Neuronal stem cell (in vitro differentiated cells): Measurements from ENCODE around the gene USP46.

Experiments used
- DNase-seq: peaks from one replicate; pipeline ENCODE4 v3.0.0-alpha.2; 2013; ENCODE audit warnings: low spot score
- H2AFZ ChIP-seq: one replicate; pipeline ENCODE4 v1.6.1; 2013; ENCODE audit warnings: mild to moderate bottlenecking, low read length, inconsistent platforms
- H2AK5ac ChIP-seq: 2 replicates; pipeline ENCODE4 v1.6.1; 2013; ENCODE audit warnings: low read depth, mild to moderate bottlenecking, inconsistent platforms, low read length, moderate library complexity, mixed read lengths
- H2BK120ac ChIP-seq: 2 replicates; pipeline ENCODE4 v1.6.1; 2013; ENCODE audit warnings: low read depth, mild to moderate bottlenecking, inconsistent platforms, low read length, moderate library complexity, mixed read lengths
- H2BK12ac ChIP-seq: one replicate; pipeline ENCODE4 v1.6.1; 2013; ENCODE audit warnings: low read length, inconsistent platforms
- H2BK15ac ChIP-seq: 2 replicates; pipeline ENCODE4 v1.6.1; 2013; ENCODE audit warnings: mild to moderate bottlenecking, low read length, inconsistent platforms, mixed read lengths
- H2BK5ac ChIP-seq: one replicate; pipeline ENCODE4 v1.6.1; 2013; ENCODE audit warnings: inconsistent platforms, mild to moderate bottlenecking, low read length, moderate library complexity
- H3K14ac ChIP-seq: one replicate; pipeline ENCODE4 v1.6.1; 2013; ENCODE audit warnings: low read length, inconsistent platforms
- H3K18ac ChIP-seq: 2 replicates; pipeline ENCODE4 v1.6.1; 2013; ENCODE audit warnings: low read length, inconsistent platforms
- H3K23ac ChIP-seq: 2 replicates; pipeline ENCODE4 v1.6.1; 2013; ENCODE audit warnings: low read depth, mild to moderate bottlenecking, mixed read lengths, low read length, inconsistent platforms; ENCODE audit not compliant: poor library complexity
- H3K27ac ChIP-seq: replicated peaks from 3 replicates; pipeline ENCODE4 v1.5.1; 2013; ENCODE audit warnings: low read length, inconsistent platforms
- H3K27me3 ChIP-seq, 3 experiments: 2 replicates each; pipeline ENCODE4 v1.6.1; 2013; ENCODE audit warnings: low read length in 3 of 3, mild to moderate bottlenecking in 2 of 3, inconsistent platforms in 1 of 3, low read depth in 1 of 3, mixed read lengths in 1 of 3, moderate library complexity in 1 of 3; ENCODE audit not compliant: control insufficient read depth in 3 of 3, insufficient read depth in 3 of 3
- H3K36me3 ChIP-seq, 2 donors: replicated peaks in 1 of 2; 2 replicates each; pipeline ENCODE4 v1.6.1; 2013; ENCODE audit warnings: low read length in 2 of 2; ENCODE audit not compliant: control insufficient read depth in 2 of 2, insufficient read depth in 2 of 2
- H3K4ac ChIP-seq: 2 replicates; pipeline ENCODE4 v1.6.1; 2013; ENCODE audit warnings: inconsistent platforms, mild to moderate bottlenecking, low read length, moderate library complexity
- H3K4me1 ChIP-seq, 2 donors: 1 replicate in 1 of 2; 2 replicates in 1 of 2; pipeline ENCODE4 v1.6.1; 2013; ENCODE audit warnings: low read length in 2 of 2, low read depth in 1 of 2; ENCODE audit not compliant: control insufficient read depth in 2 of 2, insufficient read depth in 1 of 2
- H3K4me2 ChIP-seq: one replicate; pipeline ENCODE4 v1.6.1; 2013; ENCODE audit warnings: mild to moderate bottlenecking, low read length, inconsistent platforms; ENCODE audit not compliant: insufficient read depth, poor library complexity, severe bottlenecking
- H3K4me3 ChIP-seq, 2 donors: 2 replicates each; pipeline ENCODE4 v1.5.1; 2013; ENCODE audit warnings: low read length in 2 of 2, mild to moderate bottlenecking in 2 of 2, inconsistent platforms in 1 of 2, moderate library complexity in 1 of 2
- H3K79me1 ChIP-seq: one replicate; pipeline ENCODE4 v1.6.1; 2013; ENCODE audit warnings: low read depth, mild to moderate bottlenecking, inconsistent platforms, low read length, moderate library complexity
- H3K9ac ChIP-seq: one replicate; pipeline ENCODE4 v1.6.1; 2013; ENCODE audit warnings: mild to moderate bottlenecking, low read depth, low read length, inconsistent platforms; ENCODE audit not compliant: poor library complexity
- H3K9me3 ChIP-seq, 2 donors: replicated peaks in 1 of 2; 2 replicates each; pipeline versions ENCODE3 to v1.6.1; 2013; ENCODE audit warnings: low read length in 2 of 2, mild to moderate bottlenecking in 2 of 2, inconsistent platforms in 1 of 2, low read depth in 1 of 2, mixed read lengths in 1 of 2, moderate library complexity in 1 of 2; ENCODE audit not compliant: control insufficient read depth in 2 of 2, insufficient read depth in 1 of 2
- H4K8ac ChIP-seq: one replicate; pipeline ENCODE4 v1.6.1; 2013; ENCODE audit warnings: low read depth, mild to moderate bottlenecking, inconsistent platforms, low read length, moderate library complexity
- H4K91ac ChIP-seq: one replicate; pipeline ENCODE4 v1.6.1; 2013; ENCODE audit warnings: low read length, low read depth, mild to moderate bottlenecking, inconsistent platforms; ENCODE audit not compliant: poor library complexity
- WGBS, 2 donors: extraction: QIAGEN DNeasy Blood & Tissue Kit; methylation state at CpG; one replicate each; pipeline ENCODE4 v1.1.7; 2013; ENCODE audit warnings: missing lambda C conversion rate in 2 of 2, mixed read lengths in 1 of 2; ENCODE audit not compliant: insufficient read length in 2 of 2, insufficient replicate concordance in 1 of 2; ENCODE audit errors: extremely low coverage in 2 of 2; 5-methylcytosine and 5-hydroxymethylcytosine counted together

Gene USP46

DNA sequence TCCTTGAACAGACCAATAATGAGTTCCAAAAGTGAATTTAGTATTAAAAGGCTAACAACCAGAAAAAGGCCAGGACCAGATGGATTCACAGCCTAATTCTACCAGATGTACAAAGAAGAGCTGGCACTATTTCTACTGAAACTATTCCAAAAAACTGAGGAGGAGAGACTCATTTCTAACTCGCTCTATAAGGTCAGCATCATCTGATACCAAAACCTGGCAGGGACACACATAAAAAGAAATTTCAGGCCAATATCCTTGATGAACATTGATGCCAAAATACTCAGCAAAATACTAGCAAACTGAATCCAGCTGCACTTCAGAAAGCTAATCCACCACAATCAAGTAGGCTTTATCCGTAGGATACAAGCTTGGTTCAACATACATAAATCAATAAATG lies 35.8 kb upstream of the USP46 start:
- Histone ChIP-seq H3K79me1 (no peaks in the 10 kb centered on the region), H3K23ac (no peak overlapping the region), H4K91ac (no peak overlapping the region), H3K27me3 (no peaks in the 10 kb centered on the region), H2BK120ac (no peak overlapping the region), H3K4me2 (no peak overlapping the region), H2AK5ac (no peak overlapping the region), H2BK5ac (no peak overlapping the region), H3K4me3 (no peak overlapping the region), H3K27ac (no peak overlapping the region), H2AFZ (no peak overlapping the region), H2BK15ac (no peak overlapping the region), H3K18ac (no peak overlapping the region), H4K8ac (no peak overlapping the region), H2BK12ac (no peak overlapping the region), H3K36me3 (no peaks in the 10 kb centered on the region), H3K4me1 (no peaks in the 10 kb centered on the region), H3K4ac (no peak overlapping the region), H3K9ac (no peak overlapping the region), H3K9me3 (peaks cover 0 to 5% of the 10 kb centered on the region in 2 donors), H3K14ac (no peak overlapping the region)
- no CpG with 5 or more reads among the region's 2 CpGs for whole genome bisulfite sequencing, 2 donors
- no peak for DNase-seq

DNA sequence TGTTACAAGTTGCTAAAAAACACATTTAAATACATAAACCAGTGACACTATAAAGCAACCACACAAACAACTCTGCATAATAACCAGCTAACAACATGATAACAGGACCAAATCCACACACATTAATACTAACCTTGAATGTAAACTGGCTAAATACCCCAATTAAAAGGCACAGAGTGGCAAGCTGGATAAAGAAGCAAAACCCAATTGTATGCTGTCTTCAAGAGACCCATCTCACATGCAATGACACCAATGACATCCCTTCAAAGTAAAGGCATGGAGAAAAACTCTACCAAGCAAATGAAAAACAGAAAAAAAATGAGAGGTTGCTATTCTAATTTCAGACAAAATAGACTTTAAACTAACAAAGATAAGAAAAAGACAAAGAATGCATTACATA lies 34.4 kb upstream of the USP46 start:
- Histone ChIP-seq H3K4me1 (no peaks in the 10 kb centered on the region), H3K79me1 (no peaks in the 10 kb centered on the region), H3K14ac (no peak overlapping the region), H2BK12ac (no peak overlapping the region), H2BK120ac (no peak overlapping the region), H3K9me3 (peaks cover 0 to 5% of the 10 kb centered on the region in 2 donors), H3K27me3 (no peaks in the 10 kb centered on the region), H4K8ac (no peak overlapping the region), H4K91ac (no peak overlapping the region), H2BK15ac (no peak overlapping the region), H3K23ac (no peak overlapping the region), H3K4ac (no peak overlapping the region), H3K36me3 (no peaks in the 10 kb centered on the region), H3K18ac (no peak overlapping the region), H2AFZ (no peak overlapping the region), H3K27ac (no peak overlapping the region), H2AK5ac (no peak overlapping the region), H3K4me3 (no peak overlapping the region), H3K9ac (no peak overlapping the region), H3K4me2 (no peak overlapping the region), H2BK5ac (no peak overlapping the region)
- no peak for DNase-seq

DNA sequence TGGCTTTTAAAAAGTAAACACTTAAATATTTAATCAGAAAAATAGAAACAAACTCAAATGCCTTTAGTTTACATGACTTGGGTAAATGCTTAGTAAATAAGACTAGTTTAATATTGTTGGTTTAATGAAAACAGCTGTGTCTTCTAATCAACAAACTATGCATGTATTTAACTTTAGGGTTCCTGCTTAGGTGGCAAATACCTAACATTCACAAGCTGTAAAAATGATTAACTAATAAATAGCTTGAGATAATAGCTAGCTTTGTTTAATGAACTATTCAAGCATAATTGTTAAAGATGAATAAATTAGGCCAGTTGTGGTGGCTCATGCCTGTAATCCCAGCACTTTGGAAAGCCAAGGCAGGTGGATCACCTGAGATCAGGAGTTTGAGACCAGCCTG lies 30.0 kb upstream of the USP46 start:
- peaks cover 0 to 10% (median 0%) of the 10 kb centered on the region in 3 experiments for H3K27me3 ChIP-seq
- no peak overlapping the region for H2BK5ac ChIP-seq
- peaks cover 0 to 5% of the 10 kb centered on the region in 2 donors for H3K9me3 ChIP-seq
- no peak overlapping the region for H4K8ac ChIP-seq
- no peak overlapping the region for H2AK5ac ChIP-seq
- H2AFZ ChIP-seq = no peak overlapping the region
- H2BK120ac ChIP-seq = no peak overlapping the region
- no peaks in the 10 kb centered on the region for H3K4me1 ChIP-seq
- no peak overlapping the region for H2BK15ac ChIP-seq
- H3K4ac ChIP-seq = no peak overlapping the region
- H3K36me3 ChIP-seq = no peaks in the 10 kb centered on the region
- H3K18ac ChIP-seq = no peak overlapping the region
- no peak overlapping the region for H2BK12ac ChIP-seq
- no peak for DNase-seq
- no peak overlapping the region for H3K27ac ChIP-seq
- no peak overlapping the region for H3K14ac ChIP-seq
- H3K23ac ChIP-seq = no peak overlapping the region
- no peak overlapping the region for H3K4me3 ChIP-seq
- H4K91ac ChIP-seq = no peak overlapping the region
- peaks cover 2% of the 10 kb centered on the region for H3K79me1 ChIP-seq
- H3K4me2 ChIP-seq = no peak overlapping the region
- H3K9ac ChIP-seq = no peak overlapping the region

DNA sequence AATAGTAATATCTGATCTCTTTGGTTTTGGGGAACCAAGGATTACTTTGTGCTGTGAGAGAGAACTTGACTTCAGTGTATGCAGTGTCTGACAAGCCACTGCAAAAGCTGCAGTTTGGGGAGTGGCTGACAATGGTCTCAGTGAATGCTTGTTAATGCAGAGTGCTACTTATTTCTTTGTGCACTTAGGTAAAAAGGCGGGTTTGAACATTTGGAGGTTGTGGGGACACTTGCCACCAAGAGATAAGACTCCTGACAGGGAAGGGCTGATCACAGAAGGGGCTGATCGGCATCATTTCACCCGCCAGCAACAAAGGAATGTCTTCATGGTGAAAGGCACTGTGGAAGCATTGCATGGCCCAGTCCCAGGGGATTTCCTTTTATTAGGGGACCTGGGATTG lies 28.6 kb upstream of the USP46 start:
- Histone ChIP-seq H3K18ac (no peak overlapping the region), H2AFZ (no peak overlapping the region), H3K23ac (no peak overlapping the region), H2BK120ac (no peak overlapping the region), H3K9ac (no peak overlapping the region), H3K36me3 (no peaks in the 10 kb centered on the region), H3K4me1 (no peaks in the 10 kb centered on the region), H2BK12ac (no peak overlapping the region), H3K79me1 (peaks cover 2% of the 10 kb centered on the region), H2AK5ac (no peak overlapping the region), H3K27me3 (peaks cover 0 to 10% (median 0%) of the 10 kb centered on the region in 3 experiments), H2BK15ac (no peak overlapping the region), H3K9me3 (no peaks in the 10 kb centered on the region), H3K14ac (no peak overlapping the region), H3K27ac (no peak overlapping the region), H2BK5ac (no peak overlapping the region), H3K4me3 (no peak overlapping the region), H4K8ac (no peak overlapping the region), H4K91ac (no peak overlapping the region), H3K4me2 (no peak overlapping the region), H3K4ac (no peak overlapping the region)
- WGBS, 2 donors = no CpG with 5 or more reads among the region's 3 CpGs
- DNase-seq = no peak
